Neural progenitor cell (in vitro differentiated cells): ENCODE results near the gene ADD3. TPM values are rescaled to one million over a fixed set of nuclear protein-coding genes. Genes with fewer than 3 reads are reported as not detected.

Source experiments
- DNase-seq: peaks from one replicate; pipeline ENCODE4 v3.0.0-alpha.2; 2016; ENCODE audit warnings: low spot score
- H2AFZ ChIP-seq: fragments of 200-600 bp; sonication (generic); replicated peaks from 2 replicates; pipeline ENCODE4 v1.6.1; 2016; ENCODE audit warnings: antibody characterized with exemption
- H3F3A ChIP-seq: fragments of 200-600 bp; sonication (generic); 2 replicates; pipeline ENCODE4 v1.6.1; 2016; ENCODE audit warnings: antibody characterized with exemption, low read depth
- H3K27ac ChIP-seq: fragments of 200-600 bp; sonication (generic); 2 replicates; pipeline ENCODE4 v1.5.1; 2016; ENCODE audit warnings: mild to moderate bottlenecking
- H3K27me3 ChIP-seq: fragments of 200-600 bp; sonication (generic); 2 replicates; pipeline ENCODE4 v1.6.1; 2016; ENCODE audit warnings: mild to moderate bottlenecking, moderate library complexity
- H3K36me3 ChIP-seq: fragments of 200-600 bp; sonication (generic); 2 replicates; pipeline ENCODE4 v1.5.1; 2016
- H3K4me1 ChIP-seq: fragments of 200-600 bp; sonication (generic); 2 replicates; pipeline ENCODE4 v1.6.1; 2016; ENCODE audit warnings: mixed run types
- H3K4me2 ChIP-seq: fragments of 200-600 bp; sonication (generic); 2 replicates; pipeline ENCODE4 v1.6.1; 2016
- H3K4me3 ChIP-seq: fragments of 200-600 bp; sonication (generic); 2 replicates; pipeline ENCODE4 v1.5.1; 2016
- H3K79me2 ChIP-seq: fragments of 200-600 bp; sonication (generic); 2 replicates; pipeline ENCODE4 v1.6.1; 2016; ENCODE audit warnings: low read depth
- H3K9ac ChIP-seq: fragments of 200-600 bp; sonication (generic); 2 replicates; pipeline ENCODE4 v1.6.1; 2016
- H3K9me3 ChIP-seq: fragments of 200-600 bp; sonication (generic); 2 replicates; pipeline ENCODE4 v1.5.1; 2016; ENCODE audit warnings: low read depth
- H4K20me1 ChIP-seq: fragments of 200-600 bp; sonication (generic); 2 replicates; pipeline ENCODE4 v1.6.1; 2016; ENCODE audit warnings: low read depth
- H3K27ac Mint-ChIP-seq: 3 replicates; pipeline ENCODE4 v1.8.0; 2021; ENCODE audit warnings: mixed read lengths
- H3K27me3 Mint-ChIP-seq: 2 replicates; pipeline ENCODE4 v1.8.0; 2022; ENCODE audit warnings: low read depth, mild to moderate bottlenecking, inconsistent platforms, moderate library complexity, mixed read lengths; ENCODE audit not compliant: insufficient read depth
- H3K36me3 Mint-ChIP-seq: 3 replicates; pipeline ENCODE4 v1.8.0; 2021; ENCODE audit warnings: mixed read lengths
- H3K4me1 Mint-ChIP-seq: 3 replicates; pipeline ENCODE4 v1.8.0; 2021; ENCODE audit warnings: mixed read lengths
- H3K4me3 Mint-ChIP-seq: 3 replicates; pipeline ENCODE4 v1.8.0; 2021; ENCODE audit warnings: mild to moderate bottlenecking, moderate library complexity, mixed read lengths
- H3K9me3 Mint-ChIP-seq: 3 replicates; pipeline ENCODE4 v1.8.0; 2020; ENCODE audit warnings: mixed read lengths
- EZH2 ChIP-seq: fragments of 200-600 bp; sonication (generic); IDR thresholded peaks from 2 replicates; pipeline ENCODE4 v1.6.1; 2017; ENCODE audit warnings: antibody characterized with exemption, mild to moderate bottlenecking, moderate library complexity
- EZH2phosphoT487 ChIP-seq: fragments of 200-600 bp; sonication (generic); IDR thresholded peaks from 2 replicates; pipeline ENCODE4 v1.6.1; 2017; ENCODE audit warnings: antibody characterized with exemption
- total RNA-seq: library from RNA; depleted of rRNA; stranded (reverse); fragments of >200 nt; gene quantifications from 2 replicates; pipeline ENCODE4 v1.2.3, GENCODE V29; 2015; ENCODE audit warnings: low replicate concordance
- TF ChIP-seq, protein P1 (sequence below): fragments of 200-600 bp; sonication (generic); IDR thresholded peaks from 2 replicates; pipeline ENCODE4 v1.5.1; 2017; ENCODE audit warnings: antibody characterized with exemption, mild to moderate bottlenecking

ADD3 gene
- total RNA-seq, 1 donor from 2014 or later: 345 TPM

DNA sequence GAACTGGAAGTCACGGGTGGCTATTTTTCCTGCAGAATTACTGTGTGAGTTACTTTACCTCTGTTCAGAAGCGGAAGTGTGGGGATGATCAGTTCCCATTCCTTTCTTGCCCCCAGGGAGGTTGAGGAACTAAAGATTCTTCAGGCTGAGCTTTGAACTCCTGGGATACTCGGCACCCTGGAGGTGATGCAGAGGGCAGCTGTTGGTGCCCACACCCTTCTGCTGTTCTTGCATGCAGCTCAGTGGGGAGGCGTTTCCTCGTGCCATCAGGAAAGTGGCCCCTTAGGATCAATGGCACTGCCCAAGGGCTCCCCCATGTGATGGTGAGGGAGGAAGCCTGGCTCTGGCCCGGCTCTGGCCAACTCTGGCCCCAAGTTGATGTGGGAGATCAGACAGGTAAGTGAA lies 155.0 kb downstream of the ADD3 start:
- no peaks in the 10 kb centered on the region for H3K36me3 ChIP-seq
- Mint-ChIP-seq H3K27me3 (peaks cover 19% of the 10 kb centered on the region), H3K9me3 (no peaks in the 10 kb centered on the region), H3K27ac (no peak overlapping the region), H3K4me3 (no peak overlapping the region), H3K4me1 (peaks cover 14% of the 10 kb centered on the region), H3K36me3 (no peaks in the 10 kb centered on the region)
- H3K9me3 ChIP-seq: no peaks in the 10 kb centered on the region
- H3K27me3 ChIP-seq: peaks cover 75% of the 10 kb centered on the region
- H3K4me3 ChIP-seq: no peak overlapping the region
- no peak overlapping the region for H2AFZ ChIP-seq
- TF ChIP-seq EZH2: no peak
- no peak for TF ChIP-seq EZH2phosphoT487
- TF ChIP-seq, protein P1, sequence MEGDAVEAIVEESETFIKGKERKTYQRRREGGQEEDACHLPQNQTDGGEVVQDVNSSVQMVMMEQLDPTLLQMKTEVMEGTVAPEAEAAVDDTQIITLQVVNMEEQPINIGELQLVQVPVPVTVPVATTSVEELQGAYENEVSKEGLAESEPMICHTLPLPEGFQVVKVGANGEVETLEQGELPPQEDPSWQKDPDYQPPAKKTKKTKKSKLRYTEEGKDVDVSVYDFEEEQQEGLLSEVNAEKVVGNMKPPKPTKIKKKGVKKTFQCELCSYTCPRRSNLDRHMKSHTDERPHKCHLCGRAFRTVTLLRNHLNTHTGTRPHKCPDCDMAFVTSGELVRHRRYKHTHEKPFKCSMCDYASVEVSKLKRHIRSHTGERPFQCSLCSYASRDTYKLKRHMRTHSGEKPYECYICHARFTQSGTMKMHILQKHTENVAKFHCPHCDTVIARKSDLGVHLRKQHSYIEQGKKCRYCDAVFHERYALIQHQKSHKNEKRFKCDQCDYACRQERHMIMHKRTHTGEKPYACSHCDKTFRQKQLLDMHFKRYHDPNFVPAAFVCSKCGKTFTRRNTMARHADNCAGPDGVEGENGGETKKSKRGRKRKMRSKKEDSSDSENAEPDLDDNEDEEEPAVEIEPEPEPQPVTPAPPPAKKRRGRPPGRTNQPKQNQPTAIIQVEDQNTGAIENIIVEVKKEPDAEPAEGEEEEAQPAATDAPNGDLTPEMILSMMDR: peak; percentile 4
- no peaks in the 10 kb centered on the region for H4K20me1 ChIP-seq
- no peak overlapping the region for H3K27ac ChIP-seq
- DNase-seq: peak; percentile 24
- H3K9ac ChIP-seq: no peak overlapping the region
- peaks cover 23% of the 10 kb centered on the region for H3F3A ChIP-seq
- peak overlapping the region; percentile 50 for H3K4me2 ChIP-seq
- H3K79me2 ChIP-seq: no peaks in the 10 kb centered on the region
- H3K4me1 ChIP-seq: peaks cover 25% of the 10 kb centered on the region

GRCh38 chr10:110163192-110163773 lies 155.5 kb downstream of the ADD3 start:
- Histone ChIP-seq H3K27me3 (peaks cover 79% of the 10 kb centered on the region), H3K4me3 (no peak overlapping the region), H3K4me1 (peaks cover 25% of the 10 kb centered on the region), H3K36me3 (no peaks in the 10 kb centered on the region), H3K79me2 (no peaks in the 10 kb centered on the region), H4K20me1 (no peaks in the 10 kb centered on the region), H3K9ac (no peak overlapping the region), H3K27ac (no peak overlapping the region), H3F3A (peaks cover 26% of the 10 kb centered on the region), H2AFZ (no peak overlapping the region), H3K4me2 (peak overlapping the region; percentile 50), H3K9me3 (no peaks in the 10 kb centered on the region)
- Mint-ChIP-seq H3K27ac (no peak overlapping the region), H3K4me3 (no peak overlapping the region), H3K4me1 (peaks cover 18% of the 10 kb centered on the region), H3K27me3 (peaks cover 20% of the 10 kb centered on the region), H3K36me3 (no peaks in the 10 kb centered on the region), H3K9me3 (no peaks in the 10 kb centered on the region)
- DNase-seq: peak; percentile 48
- TF ChIP-seq, protein P1: no peak
- TF ChIP-seq EZH2 (no peak), EZH2phosphoT487 (no peak)

DNA sequence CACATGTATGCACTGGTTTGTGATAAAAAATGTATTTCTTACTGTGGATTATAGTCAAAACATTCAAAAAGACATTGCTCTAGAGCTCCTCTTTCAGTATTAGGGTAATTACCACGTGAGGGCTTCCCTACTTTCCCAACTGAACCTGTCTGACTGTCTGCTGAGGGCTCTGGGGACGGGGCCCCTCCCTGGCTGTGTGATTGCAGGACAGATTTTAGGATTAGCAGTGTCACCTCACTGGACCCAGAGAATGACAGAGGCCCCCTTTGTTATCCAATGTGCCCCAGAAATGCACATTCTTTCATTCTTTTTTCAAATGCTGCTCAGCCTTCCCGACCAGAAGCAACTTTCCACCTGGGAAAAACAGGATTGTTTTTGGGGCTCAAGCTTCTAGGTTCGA lies 156.1 kb downstream of the ADD3 start:
- Histone ChIP-seq H3F3A (peaks cover 27% of the 10 kb centered on the region), H2AFZ (no peak overlapping the region), H3K4me1 (peaks cover 28% of the 10 kb centered on the region), H3K4me2 (peak overlapping the region; percentile 50), H3K27ac (no peak overlapping the region), H3K79me2 (no peaks in the 10 kb centered on the region), H3K27me3 (peaks cover 79% of the 10 kb centered on the region), H3K9ac (no peak overlapping the region), H3K36me3 (no peaks in the 10 kb centered on the region), H4K20me1 (no peaks in the 10 kb centered on the region), H3K4me3 (no peak overlapping the region), H3K9me3 (no peaks in the 10 kb centered on the region)
- Mint-ChIP-seq H3K27me3 (peaks cover 26% of the 10 kb centered on the region), H3K4me1 (peaks cover 18% of the 10 kb centered on the region), H3K36me3 (no peaks in the 10 kb centered on the region), H3K9me3 (no peaks in the 10 kb centered on the region), H3K4me3 (no peak overlapping the region), H3K27ac (no peak overlapping the region)
- TF ChIP-seq, protein P1: no peak
- no peak for TF ChIP-seq EZH2phosphoT487
- DNase-seq: peak; percentile 57
